ENCODE data around the gene HYCC2.

DNA sequence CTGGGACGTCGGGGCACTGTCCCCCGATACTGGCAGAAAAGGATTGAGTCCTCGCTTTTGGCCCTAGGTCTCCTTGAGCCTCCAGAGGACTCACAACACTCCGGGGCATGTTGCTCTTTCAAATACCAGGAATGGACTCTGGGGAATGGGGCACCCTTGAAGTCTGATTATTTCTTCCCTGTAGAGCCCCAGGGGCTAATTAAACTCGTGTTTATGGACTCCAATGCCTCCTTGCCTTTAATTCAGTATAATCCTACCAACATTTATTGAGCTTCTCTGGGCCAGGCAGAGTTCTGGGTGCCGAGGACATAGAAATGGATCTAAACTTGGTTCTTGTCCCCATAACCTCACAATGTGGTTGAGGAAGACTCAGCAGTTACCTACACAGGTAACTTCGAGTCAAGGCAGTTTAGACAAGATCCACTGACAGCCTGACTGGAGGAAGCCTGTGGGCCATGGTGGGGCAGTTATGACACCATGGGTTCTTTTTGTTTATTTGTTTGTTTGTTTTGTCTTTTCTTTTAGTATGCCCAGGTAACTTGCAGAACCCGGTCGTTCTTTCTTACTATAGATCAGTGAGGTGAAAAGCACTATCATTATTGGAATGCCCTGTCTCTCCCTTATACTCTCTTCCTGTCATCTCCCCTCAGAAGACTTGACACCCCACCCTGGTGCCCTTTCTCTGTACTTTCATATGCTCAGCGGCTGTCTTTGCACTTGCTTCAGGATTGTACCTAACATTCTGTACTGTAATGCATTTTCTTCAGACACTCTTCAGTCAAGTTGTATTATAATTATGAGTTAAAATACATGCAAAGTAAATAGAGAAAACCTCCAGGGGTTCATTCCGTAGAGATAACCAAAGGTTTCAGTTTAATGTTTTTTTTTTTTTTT is 47.7 kb upstream of the HYCC2 start:
- no peak for TF ChIP-seq GATA2 (IDR thresholded peaks at IDR 0.05; ENCODE audit: low read depth, low read length)
- TF ChIP-seq GATA3 (IDR thresholded peaks at IDR 0.05; ENCODE audit: low read depth, low read length) = no peak
